HG02759 (cell line): Measurements from ENCODE around the gene SSX4.
"Not testable (repeated sequence)": the region's sequence is repeated elsewhere in the genome, so short reads cannot be mapped to it uniquely, and the experiment has no call there.

Source experiments
- ATAC-seq: cut with Tn5 transposase; IDR thresholded peaks from one replicate; pipeline ENCODE4 v1.9.1; 2021; ENCODE audit warnings: mild to moderate bottlenecking, moderate library complexity; ENCODE audit not compliant: unreplicated experiment

SSX4 gene

GRCh38 chrX:48383239-48383638 lies at the start of gene SSX4:
TSS of gene SSX4 (plus strand) at chrX:48383539. CDS start at chrX:48384054, 515 bp downstream.
- ATAC-seq: not testable (repeated sequence)

- ATAC-seq: not testable (repeated sequence)
Observed at GRCh38 chrX:48346059-48346458, 37.3 kb upstream of the SSX4 start.

GRCh38 chrX:48356315-48357094 lies 26.8 kb upstream of the SSX4 start, which contains the start of gene SSX3:
TSS of gene SSX3 (minus strand) at chrX:48356703. CDS start at chrX:48355249, 1,454 bp downstream.
- ATAC-seq: not testable (repeated sequence)

GRCh38 chrX:48357681-48358080 lies 25.7 kb upstream of the SSX4 start:
- no peak for ATAC-seq

- not testable (repeated sequence) for ATAC-seq
Observed at GRCh38 chrX:48359281-48359680, 24.1 kb upstream of the SSX4 start.

GRCh38 chrX:48367717-48368408 lies 15.5 kb upstream of the SSX4 start:
- ATAC-seq: not testable (repeated sequence)

- ATAC-seq: not testable (repeated sequence)
Observed at GRCh38 chrX:48370408-48370807, 12.9 kb upstream of the SSX4 start.

- ATAC-seq: not testable (repeated sequence)
Observed at GRCh38 chrX:48396931-48397330, 13.6 kb downstream of the SSX4 start.

- ATAC-seq: not testable (repeated sequence)
Observed at GRCh38 chrX:48397825-48398224, 14.5 kb downstream of the SSX4 start.

- not testable (repeated sequence) for ATAC-seq
Observed at GRCh38 chrX:48411860-48412259, 28.5 kb downstream of the SSX4 start, which contains the start of gene SSX4B. TSS of gene SSX4B (minus strand) at chrX:48411960. CDS start at chrX:48411372, 588 bp downstream.

- not testable (repeated sequence) for ATAC-seq
Observed at GRCh38 chrX:48427027-48427716, 43.8 kb downstream of the SSX4 start.

GRCh38 chrX:48429606-48430005 lies 46.3 kb downstream of the SSX4 start:
- not testable (repeated sequence) for ATAC-seq

GRCh38 chrX:48430166-48430565 lies 46.8 kb downstream of the SSX4 start:
- not testable (repeated sequence) for ATAC-seq

- ATAC-seq: not testable (repeated sequence)
Observed at GRCh38 chrX:48433713-48434112, 50.4 kb downstream of the SSX4 start.
